Measurements from ENCODE around the gene MCUB.
"Not testable (repeated sequence)": the region's sequence is repeated elsewhere in the genome, so short reads cannot be mapped to it uniquely, and the experiment has no call there.

MCUB gene

GRCh38 chr4:109589119-109589518 is 29.1 kb downstream of the MCUB start:
- DNase-seq (ENCODE audit: low spot score) (no peak), ATAC-seq (ENCODE audit: low read depth) (peak; percentile 52)
- Histone ChIP-seq H3K36me3 (ENCODE audit: low read depth) (no peaks in the 10 kb centered on the region), H3K4me1 (ENCODE audit: insufficient read depth, poor library complexity, severe bottlenecking) (no peaks in the 10 kb centered on the region), H3K27me3 (ENCODE audit: insufficient read depth, poor library complexity, severe bottlenecking) (no peaks in the 10 kb centered on the region), H3K4me3 (ENCODE audit: severe bottlenecking) (no peak overlapping the region), H3K9me3 (ENCODE audit: severe bottlenecking) (no peaks in the 10 kb centered on the region), H3K27ac (ENCODE audit: poor library complexity, severe bottlenecking) (peak overlapping the region; percentile 2)
- TF ChIP-seq, protein P1, sequence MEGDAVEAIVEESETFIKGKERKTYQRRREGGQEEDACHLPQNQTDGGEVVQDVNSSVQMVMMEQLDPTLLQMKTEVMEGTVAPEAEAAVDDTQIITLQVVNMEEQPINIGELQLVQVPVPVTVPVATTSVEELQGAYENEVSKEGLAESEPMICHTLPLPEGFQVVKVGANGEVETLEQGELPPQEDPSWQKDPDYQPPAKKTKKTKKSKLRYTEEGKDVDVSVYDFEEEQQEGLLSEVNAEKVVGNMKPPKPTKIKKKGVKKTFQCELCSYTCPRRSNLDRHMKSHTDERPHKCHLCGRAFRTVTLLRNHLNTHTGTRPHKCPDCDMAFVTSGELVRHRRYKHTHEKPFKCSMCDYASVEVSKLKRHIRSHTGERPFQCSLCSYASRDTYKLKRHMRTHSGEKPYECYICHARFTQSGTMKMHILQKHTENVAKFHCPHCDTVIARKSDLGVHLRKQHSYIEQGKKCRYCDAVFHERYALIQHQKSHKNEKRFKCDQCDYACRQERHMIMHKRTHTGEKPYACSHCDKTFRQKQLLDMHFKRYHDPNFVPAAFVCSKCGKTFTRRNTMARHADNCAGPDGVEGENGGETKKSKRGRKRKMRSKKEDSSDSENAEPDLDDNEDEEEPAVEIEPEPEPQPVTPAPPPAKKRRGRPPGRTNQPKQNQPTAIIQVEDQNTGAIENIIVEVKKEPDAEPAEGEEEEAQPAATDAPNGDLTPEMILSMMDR (IDR thresholded peaks at IDR 0.05; ENCODE audit: poor library complexity, severe bottlenecking) = no peak

GRCh38 chr4:109589605-109590004 is 29.6 kb downstream of the MCUB start:
- H3K36me3 ChIP-seq (ENCODE audit: low read depth) = no peaks in the 10 kb centered on the region
- no peak overlapping the region for H3K4me3 ChIP-seq (ENCODE audit: severe bottlenecking)
- no peaks in the 10 kb centered on the region for H3K9me3 ChIP-seq (ENCODE audit: severe bottlenecking)
- ATAC-seq (ENCODE audit: low read depth) (no peak; the same call in 2 of the 3 replicates), DNase-seq (ENCODE audit: low spot score) (no peak)
- H3K4me1 ChIP-seq (ENCODE audit: insufficient read depth, poor library complexity, severe bottlenecking) = no peaks in the 10 kb centered on the region
- H3K27me3 ChIP-seq (ENCODE audit: insufficient read depth, poor library complexity, severe bottlenecking) = no peaks in the 10 kb centered on the region
- peak overlapping the region; percentile 2 for H3K27ac ChIP-seq (ENCODE audit: poor library complexity, severe bottlenecking)
- TF ChIP-seq, protein P1 (IDR thresholded peaks at IDR 0.05; ENCODE audit: poor library complexity, severe bottlenecking) = no peak

- ATAC-seq (ENCODE audit: low read depth) = no peak
Measured at GRCh38 chr4:109590905-109591304, 30.9 kb downstream of the MCUB start.

GRCh38 chr4:109592367-109592766 is 32.3 kb downstream of the MCUB start:
- ATAC-seq (ENCODE audit: low read depth) = no peak
- TF ChIP-seq, protein P1 (IDR thresholded peaks at IDR 0.05; ENCODE audit: poor library complexity, severe bottlenecking) = no peak
- Histone ChIP-seq H3K27ac (ENCODE audit: poor library complexity, severe bottlenecking) (no peak overlapping the region), H3K4me1 (ENCODE audit: insufficient read depth, poor library complexity, severe bottlenecking) (no peaks in the 10 kb centered on the region), H3K27me3 (ENCODE audit: insufficient read depth, poor library complexity, severe bottlenecking) (no peaks in the 10 kb centered on the region), H3K9me3 (ENCODE audit: severe bottlenecking) (no peaks in the 10 kb centered on the region), H3K4me3 (ENCODE audit: severe bottlenecking) (no peak overlapping the region), H3K36me3 (ENCODE audit: low read depth) (no peaks in the 10 kb centered on the region)
- no peak for DNase-seq (ENCODE audit: low spot score)

More at GRCh38 chr4:109590905-109591304, 30.9 kb downstream of the MCUB start:
- Histone ChIP-seq H3K9me3 (ENCODE audit: severe bottlenecking) (no peaks in the 10 kb centered on the region), H3K27ac (ENCODE audit: poor library complexity, severe bottlenecking) (no peak overlapping the region), H3K27me3 (ENCODE audit: insufficient read depth, poor library complexity, severe bottlenecking) (no peaks in the 10 kb centered on the region), H3K4me3 (ENCODE audit: severe bottlenecking) (no peak overlapping the region), H3K36me3 (ENCODE audit: low read depth) (no peaks in the 10 kb centered on the region), H3K4me1 (ENCODE audit: insufficient read depth, poor library complexity, severe bottlenecking) (no peaks in the 10 kb centered on the region)
- TF ChIP-seq, protein P1 (IDR thresholded peaks at IDR 0.05; ENCODE audit: poor library complexity, severe bottlenecking) = no peak
- DNase-seq (ENCODE audit: low spot score) = no peak

GRCh38 chr4:109595123-109595522 is 35.1 kb downstream of the MCUB start:
- not testable (repeated sequence) for H3K9me3 ChIP-seq (ENCODE audit: severe bottlenecking)

DNA sequence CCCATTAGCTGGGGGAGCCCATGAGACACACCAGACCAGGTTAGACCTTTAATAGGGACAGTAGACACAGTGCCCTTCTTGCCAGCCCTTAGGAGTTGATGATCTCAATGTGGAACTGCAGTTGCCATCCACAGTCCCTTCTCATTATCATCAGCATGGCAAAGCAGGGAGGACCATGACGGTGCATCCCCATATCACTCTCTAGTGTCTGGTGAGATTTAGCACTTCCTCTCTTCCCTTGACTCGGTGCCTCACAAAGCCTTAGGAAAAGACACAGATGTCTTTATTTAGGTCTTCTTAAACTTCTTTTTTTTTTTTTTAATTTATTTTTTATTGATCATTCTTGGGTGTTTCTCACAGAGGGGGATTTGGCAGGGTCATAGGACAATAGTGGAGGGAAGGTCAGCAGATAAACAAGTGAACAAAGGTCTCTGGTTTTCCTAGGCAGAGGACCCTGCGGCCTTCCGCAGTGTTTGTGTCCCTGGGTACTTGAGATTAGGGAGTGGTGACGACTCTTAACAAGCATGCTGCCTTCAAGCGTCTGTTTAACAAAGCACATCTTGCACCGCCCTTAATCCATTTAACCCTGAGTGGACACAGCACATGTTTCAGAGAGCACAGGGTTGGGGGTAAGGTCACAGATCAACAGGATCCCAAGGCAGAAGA is 36.5 kb downstream of the MCUB start:
- H3K4me1 ChIP-seq (ENCODE audit: insufficient read depth, poor library complexity, severe bottlenecking); H3K9me3 ChIP-seq (ENCODE audit: severe bottlenecking); ATAC-seq (ENCODE audit: low read depth); H3K36me3 ChIP-seq (ENCODE audit: low read depth); H3K27ac ChIP-seq (ENCODE audit: poor library complexity, severe bottlenecking); H3K4me3 ChIP-seq (ENCODE audit: severe bottlenecking); DNase-seq (ENCODE audit: low spot score); H3K27me3 ChIP-seq (ENCODE audit: insufficient read depth, poor library complexity, severe bottlenecking): not testable (repeated sequence)

More at GRCh38 chr4:109595123-109595522, 35.1 kb downstream of the MCUB start:
- not testable (repeated sequence) for H3K36me3 ChIP-seq (ENCODE audit: low read depth); DNase-seq (ENCODE audit: low spot score); ATAC-seq (ENCODE audit: low read depth); H3K4me1 ChIP-seq (ENCODE audit: insufficient read depth, poor library complexity, severe bottlenecking); H3K27me3 ChIP-seq (ENCODE audit: insufficient read depth, poor library complexity, severe bottlenecking); H3K4me3 ChIP-seq (ENCODE audit: severe bottlenecking); H3K27ac ChIP-seq (ENCODE audit: poor library complexity, severe bottlenecking)
